ENCODE results near the gene CLEC20A.

- TF ChIP-seq CTCF (conservative IDR thresholded peaks at IDR 0.05; ENCODE audit: low read length) (no peak), EZH2phosphoT487 (IDR thresholded peaks at IDR 0.05; ENCODE audit: borderline replicate concordance) (no peak)
Observed at GRCh38 chr1:178513278-178513983, 16.7 kb upstream of the CLEC20A start.
